H1 (cell line): ENCODE results near the gene B4GALNT1. TPM values are rescaled to one million over a fixed set of nuclear protein-coding genes. Genes with fewer than 3 reads are reported as not detected.

Source experiments
- CTCF ChIA-PET: fragments of 300-600 bp; sonication (Branson Sonifier 250); formaldehyde crosslinking; loops from one replicate; lab custom pipeline; 2021; ENCODE audit not compliant: partially characterized antibody; lab: Charles Lee
- POLR2A ChIA-PET: fragments of 300-600 bp; sonication (Branson Sonifier 250); formaldehyde crosslinking; loops from one replicate; lab custom pipeline; 2021; ENCODE audit warnings: inconsistent platforms; ENCODE audit not compliant: partially characterized antibody; lab: Charles Lee
- DNase-seq, 2 experiments: peaks; one replicate each; pipeline versions ENCODE4 v3.0.0 to v3.0.0-alpha.2; 2010 to 2022; ENCODE audit warnings: low spot score in 2 of 2, low read depth in 1 of 2, mixed read lengths in 1 of 2
- FAIRE-seq: peaks from 2 replicates; lab custom pipeline; 2011; peaks lifted over from hg19 to GRCh38; lab: Jason Lieb, UNC
- H2AFZ ChIP-seq: 2 replicates; pipeline ENCODE4 v1.8.1; 2012; ENCODE audit warnings: low read length, inconsistent platforms
- H2AK5ac ChIP-seq: 2 replicates; pipeline ENCODE4 v1.6.1; 2013; ENCODE audit warnings: low read depth, low read length
- H2BK120ac ChIP-seq: replicated peaks from 2 replicates; pipeline ENCODE3; 2013; ENCODE audit warnings: low read depth, low read length, inconsistent platforms
- H2BK12ac ChIP-seq: 2 replicates; pipeline ENCODE4 v1.6.1; 2013; ENCODE audit warnings: low read depth, low read length
- H2BK15ac ChIP-seq: 2 replicates; pipeline ENCODE4 v1.6.1; 2013; ENCODE audit warnings: low read length
- H2BK20ac ChIP-seq: 2 replicates; pipeline ENCODE4 v1.6.1; 2013; ENCODE audit warnings: low read length
- H2BK5ac ChIP-seq: 2 replicates; pipeline ENCODE4 v1.6.1; 2013; ENCODE audit warnings: low read depth, low read length
- H3K14ac ChIP-seq: 2 replicates; pipeline ENCODE4 v1.6.1; 2013; ENCODE audit warnings: inconsistent platforms; ENCODE audit not compliant: insufficient read length
- H3K18ac ChIP-seq: 2 replicates; pipeline ENCODE4 v1.6.1; 2013; ENCODE audit warnings: low read length; ENCODE audit errors: extremely low read depth
- H3K23ac ChIP-seq: 2 replicates; pipeline ENCODE4 v1.6.1; 2013; ENCODE audit warnings: inconsistent platforms; ENCODE audit not compliant: insufficient read length
- H3K23me2 ChIP-seq: 2 replicates; pipeline ENCODE4 v1.6.1; 2013; ENCODE audit warnings: low read depth, low read length
- H3K27ac ChIP-seq: 2 replicates; pipeline ENCODE4 v1.6.1; 2011; ENCODE audit warnings: low read depth, low read length, inconsistent platforms
- H3K27me3 ChIP-seq, 4 experiments: replicated peaks in 1 of 4; 1 replicate in 1 of 4; 2 replicates in 3 of 4; pipeline versions ENCODE4 v1.6.1 to v1.8.1; 2011 to 2013; ENCODE audit warnings: low read length in 3 of 4, mild to moderate bottlenecking in 3 of 4, inconsistent platforms in 2 of 4, mixed read lengths in 2 of 4, moderate library complexity in 1 of 4; ENCODE audit not compliant: control insufficient read depth in 3 of 4, insufficient read depth in 3 of 4; ENCODE audit errors: extremely low read depth in 1 of 4
- H3K36me3 ChIP-seq, 4 experiments: 2 replicates each; pipeline versions ENCODE4 v1.6.1 to v1.8.1; 2011 to 2013; ENCODE audit warnings: mild to moderate bottlenecking in 4 of 4, low read length in 3 of 4, moderate library complexity in 2 of 4, control low read depth in 1 of 4, inconsistent platforms in 1 of 4; ENCODE audit not compliant: insufficient read depth in 4 of 4, control insufficient read depth in 2 of 4
- H3K4ac ChIP-seq: replicated peaks from 2 replicates; pipeline ENCODE3; 2013; ENCODE audit warnings: low read length, low read depth, mixed read lengths, inconsistent platforms; ENCODE audit not compliant: insufficient read length
- H3K4me1 ChIP-seq, 4 experiments: replicated peaks in 1 of 4; 1 replicate in 1 of 4; 2 replicates in 3 of 4; pipeline versions ENCODE4 v1.6.1 to v1.8.1; 2011 to 2013; ENCODE audit warnings: low read length in 3 of 4, inconsistent platforms in 2 of 4, mixed read lengths in 1 of 4; ENCODE audit not compliant: insufficient read depth in 4 of 4, control insufficient read depth in 3 of 4
- H3K4me2 ChIP-seq, 2 experiments: 2 replicates each; pipeline versions ENCODE4 v1.6.1 to v1.8.1; 2011 to 2013; ENCODE audit warnings: low read depth in 2 of 2, low read length in 2 of 2, control low read depth in 1 of 2, inconsistent platforms in 1 of 2, mild to moderate bottlenecking in 1 of 2; ENCODE audit not compliant: insufficient read depth in 1 of 2
- H3K4me3 ChIP-seq, 4 experiments: fragments of 200-600, 300-600 bp in 1 of 4; sonication (generic), shearing (Covaris generic), sonication (Bioruptor Twin) in 1 of 4; 2 replicates each; pipeline versions ENCODE4 v1.5.1 to v1.8.1; 2011 to 2016; ENCODE audit warnings: low read length in 4 of 4, low read depth in 3 of 4, control low read depth in 2 of 4, inconsistent platforms in 2 of 4, mild to moderate bottlenecking in 2 of 4, mixed read lengths in 1 of 4, moderate library complexity in 1 of 4; ENCODE audit not compliant: insufficient read depth in 2 of 4; ENCODE audit errors: extremely low read depth in 1 of 4
- H3K56ac ChIP-seq: replicated peaks from 2 replicates; pipeline ENCODE3; 2013; ENCODE audit warnings: low read depth, mild to moderate bottlenecking, mixed read lengths, low read length, inconsistent platforms; ENCODE audit not compliant: insufficient read length
- H3K79me1 ChIP-seq: 2 replicates; pipeline ENCODE4 v1.6.1; 2013; ENCODE audit warnings: low read depth, low read length, control low read depth
- H3K79me2 ChIP-seq, 2 experiments: 2 replicates each; pipeline versions ENCODE4 v1.6.1 to v1.8.1; 2012 to 2013; ENCODE audit warnings: low read length in 2 of 2, mild to moderate bottlenecking in 2 of 2, inconsistent platforms in 1 of 2; ENCODE audit not compliant: insufficient read depth in 2 of 2, control insufficient read depth in 1 of 2
- H3K9ac ChIP-seq, 4 experiments: replicated peaks in 1 of 4; 1 replicate in 1 of 4; 2 replicates in 3 of 4; pipeline versions ENCODE4 v1.6.1 to v1.8.1; 2011 to 2013; ENCODE audit warnings: low read depth in 3 of 4, low read length in 3 of 4, control low read depth in 2 of 4, mild to moderate bottlenecking in 2 of 4, moderate library complexity in 2 of 4, inconsistent platforms in 1 of 4; ENCODE audit errors: extremely low read depth in 1 of 4
- H3K9me3 ChIP-seq, 2 experiments: 2 replicates each; pipeline versions ENCODE4 v1.6.1 to v1.8.1; 2012 to 2013; ENCODE audit warnings: mild to moderate bottlenecking in 2 of 2, moderate library complexity in 2 of 2, control low read depth in 1 of 2, inconsistent platforms in 1 of 2, low read depth in 1 of 2, low read length in 1 of 2, mixed read lengths in 1 of 2; ENCODE audit not compliant: insufficient read depth in 2 of 2
- H4K20me1 ChIP-seq, 2 experiments: replicated peaks in 1 of 2; 2 replicates each; pipeline versions ENCODE3 to v1.8.1; 2011 to 2013; ENCODE audit warnings: inconsistent platforms in 2 of 2, low read length in 2 of 2, mild to moderate bottlenecking in 1 of 2; ENCODE audit not compliant: insufficient read depth in 2 of 2, control insufficient read depth in 1 of 2
- H4K5ac ChIP-seq: 2 replicates; pipeline ENCODE4 v1.6.1; 2013; ENCODE audit warnings: low read length, low read depth, mixed read lengths, inconsistent platforms; ENCODE audit not compliant: insufficient read length
- H4K8ac ChIP-seq: 2 replicates; pipeline ENCODE4 v1.8.0; 2013; ENCODE audit warnings: mild to moderate bottlenecking, moderate library complexity, low read length, inconsistent platforms; ENCODE audit not compliant: insufficient read depth; ENCODE audit errors: extremely low read depth
- H4K91ac ChIP-seq: replicated peaks from 2 replicates; pipeline ENCODE3; 2013; ENCODE audit warnings: low read length, mixed read lengths, inconsistent platforms; ENCODE audit not compliant: insufficient read length
- WGBS, 2 experiments: shearing (Covaris generic) in 1 of 2; methylation state at CpG; one replicate each; pipeline versions ENCODE4 v1.1.6 to v1.1.7; 2013 to 2015; ENCODE audit warnings: low lambda C conversion rate in 2 of 2, mixed read lengths in 2 of 2, inconsistent platforms in 1 of 2, low coverage in 1 of 2, missing lambda C conversion rate in 1 of 2; ENCODE audit not compliant: insufficient replicate concordance in 2 of 2, insufficient coverage in 1 of 2, insufficient read length in 1 of 2; ENCODE audit errors: extremely low coverage in 1 of 2, missing lambda C conversion rate in 1 of 2; 5-methylcytosine and 5-hydroxymethylcytosine counted together
- polyA plus RNA-seq, 7 experiments: library from polyadenylated mRNA; depleted of rRNA in 3 of 7; stranded (reverse) in 5 of 7; unstranded in 2 of 7; fragments of >200 nt in 5 of 7; fragments of 200-250 nt in 2 of 7; gene quantifications; 1 replicate in 5 of 7; 2 replicates in 1 of 7; 4 replicates in 1 of 7; pipeline versions ENCODE4 v1.2.1 to v1.2.3, GENCODE V29; 2011 to 2013; ENCODE audit warnings: missing spikeins in 2 of 7, mixed read lengths in 2 of 7
- total RNA-seq: library from RNA; stranded (reverse); fragmentation: NEBNext Ultra II Directional; extraction: Animal tissue kit (Norgen Biotek cat#: 25700); gene quantifications from 2 replicates; pipeline ENCODE4 v1.2.1, GENCODE V29; 2021

The B4GALNT1 gene
- total and polyA plus RNA-seq, 2 of the 8 experiments (the other 6 are each of a cell fraction or from before 2014, with no cell fraction given): 1.5 to 2.3 TPM

DNA sequence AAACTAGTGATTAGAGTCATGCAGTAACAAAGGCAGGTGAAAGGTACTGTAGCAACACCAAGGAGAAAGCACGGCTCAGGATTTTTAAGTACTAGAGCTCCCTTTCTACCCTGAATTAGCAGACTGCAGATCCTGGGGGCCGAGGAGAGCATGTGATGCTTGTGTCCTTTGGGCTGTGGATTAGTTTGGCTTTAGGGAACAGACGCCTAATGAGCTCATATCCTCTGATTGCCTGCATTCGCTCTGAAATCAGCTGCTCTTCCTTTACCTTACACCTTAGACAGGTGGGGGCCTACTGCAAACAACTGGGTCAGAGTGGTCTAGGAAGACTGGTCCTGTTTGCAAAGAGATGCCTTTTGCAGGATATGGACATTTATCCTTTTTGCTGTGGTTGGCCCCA lies 39.8 kb downstream of the B4GALNT1 start:
- FAIRE-seq: no peak

More for the DNA sequence above, 39.8 kb downstream of the B4GALNT1 start:
- H3K36me3 ChIP-seq: peaks cover 0 to 8% (median 3%) of the 10 kb centered on the region in 4 experiments; a peak in 2 of 8 replicates
- H2BK15ac ChIP-seq: no peak overlapping the region
- no peak overlapping the region for H3K56ac ChIP-seq
- peaks cover 5 to 20% of the 10 kb centered on the region in 2 experiments; a peak in 3 of 4 replicates for H3K79me2 ChIP-seq
- WGBS, 2 experiments: 84% methylated on average over 4 of the region's 4 CpGs; no CpG with 5 or more reads in 1 of the 2 experiments
- no peak overlapping the region for H3K18ac ChIP-seq
- 0 out of 2 replicates have a peak, but pooled peaks cover 3% of the 10 kb centered on the region for H3K79me1 ChIP-seq
- H3K9me3 ChIP-seq: no peaks in the 10 kb centered on the region
- H3K4me1 ChIP-seq: peaks cover 2 to 7% (median 3%) of the 10 kb centered on the region in 4 experiments; a peak in 6 of 7 replicates
- H3K9ac ChIP-seq: no peak overlapping the region
- no peak overlapping the region for H2AK5ac ChIP-seq
- no peak overlapping the region for H2BK120ac ChIP-seq
- no peak overlapping the region for H3K27ac ChIP-seq
- no peaks in the 10 kb centered on the region for H3K27me3 ChIP-seq
- H4K5ac ChIP-seq: no peak overlapping the region
- ChIA-PET CTCF (interaction anchor here (0.8 to 6.1 kb wide), 9 partner anchors 11 to 127 kb away, joined by 4 to 40 read pairs (median 5); partner anchors contain the start of genes DTX3 and OS9), POLR2A (interaction anchor here (0.7 to 6.2 kb wide), 7 partner anchors 10 to 326 kb away, joined by 3 to 60 read pairs (median 3); partner anchors contain the start of genes DTX3, EEF1AKMT3, METTL1 and TSPAN31)
- no peak overlapping the region for H2BK20ac ChIP-seq
- H4K20me1 ChIP-seq: peaks cover 2 to 4% of the 10 kb centered on the region in 2 experiments
- no peak overlapping the region for H2BK12ac ChIP-seq
- no peak overlapping the region for H2AFZ ChIP-seq
- no peak overlapping the region; a peak in 1 of 8 replicates for H3K4me3 ChIP-seq
- no peak overlapping the region for H4K8ac ChIP-seq
- no peak overlapping the region for H2BK5ac ChIP-seq
- no peak overlapping the region for H3K14ac ChIP-seq
- H3K4me2 ChIP-seq: peak overlapping the region in 1 of 2 experiments; percentile 83; a peak in 2 of 4 replicates
- peaks cover 15% of the 10 kb centered on the region; the same call in 1 of the 2 replicates for H3K23me2 ChIP-seq
- no peak overlapping the region for H3K23ac ChIP-seq
- DNase-seq: no peak
- no peak overlapping the region for H4K91ac ChIP-seq
- no peak overlapping the region for H3K4ac ChIP-seq
